ENCODE measurements around the gene CRYBG3. TPM values are rescaled to one million over a fixed set of nuclear protein-coding genes. Genes with fewer than 3 reads are reported as not detected.

CRYBG3 gene
- total and polyA plus RNA-seq, 2 of the 13 experiments (the other 11 are each of a cell fraction or from before 2014, with no cell fraction given): 3.8 to 15.9 TPM

DNA sequence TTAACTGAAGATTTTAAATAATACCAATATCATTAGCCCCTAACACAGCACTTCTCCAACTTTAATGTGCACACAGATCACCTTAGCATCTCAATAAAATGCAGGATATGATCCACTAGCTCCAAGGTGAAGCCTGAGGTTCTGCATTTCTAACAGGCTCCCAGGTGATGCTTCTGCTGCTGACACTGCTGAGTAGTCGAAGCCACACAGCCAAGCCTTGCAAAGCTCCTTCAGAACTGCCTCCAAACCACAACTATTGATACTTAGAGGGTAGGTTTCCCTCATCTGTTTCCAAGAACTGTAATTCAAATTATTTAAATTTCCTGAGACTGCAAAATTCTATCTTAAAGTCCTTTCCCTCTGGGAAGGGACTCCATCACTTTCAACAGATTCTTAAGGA, 146.6 kb downstream of the CRYBG3 start:
- 100% methylated on average over 1 of the region's 1 CpG for WGBS (ENCODE audit: low lambda C conversion rate)
- FAIRE-seq: no peak
- no peak overlapping the region for H3K9ac ChIP-seq (ENCODE audit: insufficient read depth, low read depth, low read length)
- no peak overlapping the region for H3K4me3 ChIP-seq (replicated peaks in 1 of 3; ENCODE audit: insufficient read depth in 1 of 3, low read depth in 2 of 3, low read length in 3 of 3)
- peaks cover 7 to 29% of the 10 kb centered on the region in 2 experiments for H3K36me3 ChIP-seq (replicated peaks in 1 of 2; ENCODE audit: control insufficient read depth in 1 of 2, insufficient read depth in 2 of 2, low read length in 2 of 2)
- H3K27me3 ChIP-seq (ENCODE audit: control insufficient read depth in 1 of 2, insufficient read depth in 2 of 2, low read length in 2 of 2): no peaks in the 10 kb centered on the region; a peak in 1 of 5 replicates
- no peaks in the 10 kb centered on the region for H3K9me3 ChIP-seq (ENCODE audit: low read length)
- H2AFZ ChIP-seq (ENCODE audit: low read length): no peak overlapping the region
- no peak for DNase-seq (ENCODE audit: low spot score)
- peaks cover 74% of the 10 kb centered on the region for H3K79me2 ChIP-seq (ENCODE audit: insufficient read depth, low read length)
- no peak overlapping the region for H3K4me2 ChIP-seq (ENCODE audit: low read depth, low read length)
- no peak overlapping the region for H3K27ac ChIP-seq (ENCODE audit: extremely low read length, insufficient read depth, low read length)
- intact Hi-C loops (cut with micrococcal nuclease; ENCODE audit: unreplicated experiment) (no loop called here), in situ Hi-C loops (cut with HindIII; ENCODE audit: extremely low pct_ligation_motif_present, low pct_unique_long_range_greater_than_20kb) (no loop called here)
- ChIA-PET POLR2A (no interaction called here), CTCF (ENCODE audit: low intra/inter-chr PET ratio, low total read pairs) (no interaction called here)
- no peak for ATAC-seq
- peaks cover 57% of the 10 kb centered on the region for H3K4me1 ChIP-seq (ENCODE audit: insufficient read depth, low read length)
- H4K20me1 ChIP-seq (ENCODE audit: insufficient read depth, low read length): no peaks in the 10 kb centered on the region
- no TSS peak for BruUV-seq (replicated peaks)
- no peak for TF ChIP-seq TCF7 (IDR thresholded peaks at IDR 0.05; ENCODE audit: low read depth)
- TF ChIP-seq, protein P1, sequence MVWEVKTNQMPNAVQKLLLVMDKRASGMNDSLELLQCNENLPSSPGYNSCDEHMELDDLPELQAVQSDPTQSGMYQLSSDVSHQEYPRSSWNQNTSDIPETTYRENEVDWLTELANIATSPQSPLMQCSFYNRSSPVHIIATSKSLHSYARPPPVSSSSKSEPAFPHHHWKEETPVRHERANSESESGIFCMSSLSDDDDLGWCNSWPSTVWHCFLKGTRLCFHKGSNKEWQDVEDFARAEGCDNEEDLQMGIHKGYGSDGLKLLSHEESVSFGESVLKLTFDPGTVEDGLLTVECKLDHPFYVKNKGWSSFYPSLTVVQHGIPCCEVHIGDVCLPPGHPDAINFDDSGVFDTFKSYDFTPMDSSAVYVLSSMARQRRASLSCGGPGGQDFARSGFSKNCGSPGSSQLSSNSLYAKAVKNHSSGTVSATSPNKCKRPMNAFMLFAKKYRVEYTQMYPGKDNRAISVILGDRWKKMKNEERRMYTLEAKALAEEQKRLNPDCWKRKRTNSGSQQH (CRISPR knock-in tag; IDR thresholded peaks at IDR 0.05; ENCODE audit: low read depth): no peak
- TF ChIP-seq ESRRA (CRISPR knock-in tag; IDR thresholded peaks at IDR 0.05; ENCODE audit: low read depth): no peak
- no peak for TF ChIP-seq SCMH1 (CRISPR knock-in tag; IDR thresholded peaks at IDR 0.05; ENCODE audit: borderline replicate concordance)
- TF ChIP-seq, protein P2, sequence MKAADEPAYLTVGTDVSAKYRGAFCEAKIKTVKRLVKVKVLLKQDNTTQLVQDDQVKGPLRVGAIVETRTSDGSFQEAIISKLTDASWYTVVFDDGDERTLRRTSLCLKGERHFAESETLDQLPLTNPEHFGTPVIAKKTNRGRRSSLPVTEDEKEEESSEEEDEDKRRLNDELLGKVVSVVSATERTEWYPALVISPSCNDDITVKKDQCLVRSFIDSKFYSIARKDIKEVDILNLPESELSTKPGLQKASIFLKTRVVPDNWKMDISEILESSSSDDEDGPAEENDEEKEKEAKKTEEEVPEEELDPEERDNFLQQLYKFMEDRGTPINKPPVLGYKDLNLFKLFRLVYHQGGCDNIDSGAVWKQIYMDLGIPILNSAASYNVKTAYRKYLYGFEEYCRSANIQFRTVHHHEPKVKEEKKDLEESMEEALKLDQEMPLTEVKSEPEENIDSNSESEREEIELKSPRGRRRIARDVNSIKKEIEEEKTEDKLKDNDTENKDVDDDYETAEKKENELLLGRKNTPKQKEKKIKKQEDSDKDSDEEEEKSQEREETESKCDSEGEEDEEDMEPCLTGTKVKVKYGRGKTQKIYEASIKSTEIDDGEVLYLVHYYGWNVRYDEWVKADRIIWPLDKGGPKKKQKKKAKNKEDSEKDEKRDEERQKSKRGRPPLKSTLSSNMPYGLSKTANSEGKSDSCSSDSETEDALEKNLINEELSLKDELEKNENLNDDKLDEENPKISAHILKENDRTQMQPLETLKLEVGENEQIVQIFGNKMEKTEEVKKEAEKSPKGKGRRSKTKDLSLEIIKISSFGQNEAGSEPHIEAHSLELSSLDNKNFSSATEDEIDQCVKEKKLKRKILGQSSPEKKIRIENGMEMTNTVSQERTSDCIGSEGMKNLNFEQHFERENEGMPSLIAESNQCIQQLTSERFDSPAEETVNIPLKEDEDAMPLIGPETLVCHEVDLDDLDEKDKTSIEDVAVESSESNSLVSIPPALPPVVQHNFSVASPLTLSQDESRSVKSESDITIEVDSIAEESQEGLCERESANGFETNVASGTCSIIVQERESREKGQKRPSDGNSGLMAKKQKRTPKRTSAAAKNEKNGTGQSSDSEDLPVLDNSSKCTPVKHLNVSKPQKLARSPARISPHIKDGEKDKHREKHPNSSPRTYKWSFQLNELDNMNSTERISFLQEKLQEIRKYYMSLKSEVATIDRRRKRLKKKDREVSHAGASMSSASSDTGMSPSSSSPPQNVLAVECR (CRISPR knock-in tag; IDR thresholded peaks at IDR 0.05; ENCODE audit: borderline replicate concordance): no peak
- TF ChIP-seq RELA (CRISPR knock-in tag; IDR thresholded peaks at IDR 0.05): no peak
- TF ChIP-seq, protein P3, sequence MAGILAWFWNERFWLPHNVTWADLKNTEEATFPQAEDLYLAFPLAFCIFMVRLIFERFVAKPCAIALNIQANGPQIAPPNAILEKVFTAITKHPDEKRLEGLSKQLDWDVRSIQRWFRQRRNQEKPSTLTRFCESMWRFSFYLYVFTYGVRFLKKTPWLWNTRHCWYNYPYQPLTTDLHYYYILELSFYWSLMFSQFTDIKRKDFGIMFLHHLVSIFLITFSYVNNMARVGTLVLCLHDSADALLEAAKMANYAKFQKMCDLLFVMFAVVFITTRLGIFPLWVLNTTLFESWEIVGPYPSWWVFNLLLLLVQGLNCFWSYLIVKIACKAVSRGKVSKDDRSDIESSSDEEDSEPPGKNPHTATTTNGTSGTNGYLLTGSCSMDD (CRISPR knock-in tag; IDR thresholded peaks at IDR 0.05): no peak
- TF ChIP-seq U2AF2 (IDR thresholded peaks at IDR 0.05; ENCODE audit: low read depth, low read length): no peak
- TF ChIP-seq, protein P4, sequence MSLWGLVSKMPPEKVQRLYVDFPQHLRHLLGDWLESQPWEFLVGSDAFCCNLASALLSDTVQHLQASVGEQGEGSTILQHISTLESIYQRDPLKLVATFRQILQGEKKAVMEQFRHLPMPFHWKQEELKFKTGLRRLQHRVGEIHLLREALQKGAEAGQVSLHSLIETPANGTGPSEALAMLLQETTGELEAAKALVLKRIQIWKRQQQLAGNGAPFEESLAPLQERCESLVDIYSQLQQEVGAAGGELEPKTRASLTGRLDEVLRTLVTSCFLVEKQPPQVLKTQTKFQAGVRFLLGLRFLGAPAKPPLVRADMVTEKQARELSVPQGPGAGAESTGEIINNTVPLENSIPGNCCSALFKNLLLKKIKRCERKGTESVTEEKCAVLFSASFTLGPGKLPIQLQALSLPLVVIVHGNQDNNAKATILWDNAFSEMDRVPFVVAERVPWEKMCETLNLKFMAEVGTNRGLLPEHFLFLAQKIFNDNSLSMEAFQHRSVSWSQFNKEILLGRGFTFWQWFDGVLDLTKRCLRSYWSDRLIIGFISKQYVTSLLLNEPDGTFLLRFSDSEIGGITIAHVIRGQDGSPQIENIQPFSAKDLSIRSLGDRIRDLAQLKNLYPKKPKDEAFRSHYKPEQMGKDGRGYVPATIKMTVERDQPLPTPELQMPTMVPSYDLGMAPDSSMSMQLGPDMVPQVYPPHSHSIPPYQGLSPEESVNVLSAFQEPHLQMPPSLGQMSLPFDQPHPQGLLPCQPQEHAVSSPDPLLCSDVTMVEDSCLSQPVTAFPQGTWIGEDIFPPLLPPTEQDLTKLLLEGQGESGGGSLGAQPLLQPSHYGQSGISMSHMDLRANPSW (CRISPR knock-in tag; IDR thresholded peaks at IDR 0.05; ENCODE audit: borderline replicate concordance): no peak
- TF ChIP-seq, protein P5, sequence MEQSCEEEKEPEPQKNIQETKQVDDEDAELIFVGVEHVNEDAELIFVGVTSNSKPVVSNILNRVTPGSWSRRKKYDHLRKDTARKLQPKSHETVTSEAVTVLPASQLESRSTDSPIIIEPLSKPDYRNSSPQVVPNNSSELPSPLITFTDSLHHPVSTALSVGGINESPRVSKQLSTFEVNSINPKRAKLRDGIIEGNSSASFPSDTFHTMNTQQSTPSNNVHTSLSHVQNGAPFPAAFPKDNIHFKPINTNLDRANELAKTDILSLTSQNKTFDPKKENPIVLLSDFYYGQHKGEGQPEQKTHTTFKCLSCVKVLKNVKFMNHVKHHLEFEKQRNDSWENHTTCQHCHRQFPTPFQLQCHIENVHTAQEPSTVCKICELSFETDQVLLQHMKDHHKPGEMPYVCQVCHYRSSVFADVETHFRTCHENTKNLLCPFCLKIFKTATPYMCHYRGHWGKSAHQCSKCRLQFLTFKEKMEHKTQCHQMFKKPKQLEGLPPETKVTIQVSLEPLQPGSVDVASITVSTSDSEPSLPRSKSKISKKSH (CRISPR knock-in tag; IDR thresholded peaks at IDR 0.05; ENCODE audit: borderline replicate concordance): no peak
- no peak for TF ChIP-seq ZNF564 (CRISPR knock-in tag; IDR thresholded peaks at IDR 0.05)
- TF ChIP-seq ZSCAN31 (CRISPR knock-in tag; IDR thresholded peaks at IDR 0.05; ENCODE audit: low read depth): no peak
- no peak for TF ChIP-seq SP2 (CRISPR knock-in tag; IDR thresholded peaks at IDR 0.05)
- TF ChIP-seq STAT5B (CRISPR knock-in tag; IDR thresholded peaks at IDR 0.05): no peak
